ES-I3 (cell line): ENCODE results near the gene FYB1.

Experiments
- H3K36me3 ChIP-seq: 2 replicates; pipeline ENCODE4 v1.6.1; 2013; ENCODE audit warnings: mild to moderate bottlenecking, low read length, control low read depth, moderate library complexity; ENCODE audit not compliant: insufficient read depth
- H3K4me1 ChIP-seq: 2 replicates; pipeline ENCODE4 v1.6.1; 2013; ENCODE audit warnings: mild to moderate bottlenecking, control low read depth, low read length; ENCODE audit not compliant: insufficient read depth
- H3K9ac ChIP-seq: 2 replicates; pipeline ENCODE4 v1.6.1; 2013; ENCODE audit warnings: low read depth, mild to moderate bottlenecking, low read length, moderate library complexity
- H3K9me3 ChIP-seq: 2 replicates; pipeline ENCODE4 v1.6.1; 2013; ENCODE audit warnings: mild to moderate bottlenecking, low read length, moderate library complexity; ENCODE audit not compliant: control insufficient read depth, insufficient read depth

FYB1 gene

GRCh38 chr5:39205550-39205949 is 13.8 kb downstream of the FYB1 start:
- H3K9me3 ChIP-seq = no peaks in the 10 kb centered on the region
- H3K9ac ChIP-seq = no peak overlapping the region
- H3K36me3 ChIP-seq = no peaks in the 10 kb centered on the region
- H3K4me1 ChIP-seq = no peaks in the 10 kb centered on the region

- Histone ChIP-seq H3K4me1 (no peaks in the 10 kb centered on the region), H3K9me3 (no peaks in the 10 kb centered on the region), H3K9ac (no peak overlapping the region), H3K36me3 (no peaks in the 10 kb centered on the region)
Measured at GRCh38 chr5:39203951-39204350, 15.4 kb downstream of the FYB1 start.

GRCh38 chr5:39203275-39203922 is 16.0 kb downstream of the FYB1 start:
- Histone ChIP-seq H3K4me1 (no peaks in the 10 kb centered on the region), H3K9me3 (no peaks in the 10 kb centered on the region), H3K9ac (no peak overlapping the region), H3K36me3 (no peaks in the 10 kb centered on the region)

GRCh38 chr5:39202597-39203274 is 16.6 kb downstream of the FYB1 start:
- H3K9me3 ChIP-seq = no peaks in the 10 kb centered on the region
- H3K4me1 ChIP-seq = no peaks in the 10 kb centered on the region
- H3K9ac ChIP-seq = no peak overlapping the region
- H3K36me3 ChIP-seq = no peaks in the 10 kb centered on the region

- Histone ChIP-seq H3K36me3 (no peaks in the 10 kb centered on the region), H3K4me1 (no peaks in the 10 kb centered on the region), H3K9me3 (no peaks in the 10 kb centered on the region), H3K9ac (no peak overlapping the region)
Measured at GRCh38 chr5:39201781-39202596, 17.4 kb downstream of the FYB1 start.

- Histone ChIP-seq H3K9me3 (no peaks in the 10 kb centered on the region), H3K4me1 (no peaks in the 10 kb centered on the region), H3K9ac (no peak overlapping the region), H3K36me3 (no peaks in the 10 kb centered on the region)
Measured at GRCh38 chr5:39201160-39201780, 18.1 kb downstream of the FYB1 start.

- Histone ChIP-seq H3K9ac (no peak overlapping the region), H3K36me3 (no peaks in the 10 kb centered on the region), H3K9me3 (no peaks in the 10 kb centered on the region), H3K4me1 (no peaks in the 10 kb centered on the region)
Measured at GRCh38 chr5:39200081-39200480, 19.3 kb downstream of the FYB1 start.

- Histone ChIP-seq H3K4me1 (no peaks in the 10 kb centered on the region), H3K9me3 (no peaks in the 10 kb centered on the region), H3K9ac (no peak overlapping the region), H3K36me3 (no peaks in the 10 kb centered on the region)
Measured at GRCh38 chr5:39199335-39199734, 20.0 kb downstream of the FYB1 start.

GRCh38 chr5:39198127-39198526 is 21.2 kb downstream of the FYB1 start:
- H3K4me1 ChIP-seq = no peaks in the 10 kb centered on the region
- no peaks in the 10 kb centered on the region for H3K36me3 ChIP-seq
- no peaks in the 10 kb centered on the region for H3K9me3 ChIP-seq
- H3K9ac ChIP-seq = no peak overlapping the region

GRCh38 chr5:39197556-39197955 is 21.8 kb downstream of the FYB1 start:
- Histone ChIP-seq H3K36me3 (no peaks in the 10 kb centered on the region), H3K9ac (no peak overlapping the region), H3K9me3 (no peaks in the 10 kb centered on the region), H3K4me1 (no peaks in the 10 kb centered on the region)

- H3K36me3 ChIP-seq = no peaks in the 10 kb centered on the region
- H3K4me1 ChIP-seq = no peaks in the 10 kb centered on the region
- H3K9ac ChIP-seq = no peak overlapping the region
- H3K9me3 ChIP-seq = no peaks in the 10 kb centered on the region
Measured at GRCh38 chr5:39195198-39195826, 24.1 kb downstream of the FYB1 start.

GRCh38 chr5:39194466-39195136 is 24.8 kb downstream of the FYB1 start:
- H3K36me3 ChIP-seq = no peaks in the 10 kb centered on the region
- H3K9ac ChIP-seq = no peak overlapping the region

GRCh38 chr5:39193553-39194465 is 25.6 kb downstream of the FYB1 start:
- Histone ChIP-seq H3K9ac (no peak overlapping the region), H3K4me1 (no peaks in the 10 kb centered on the region), H3K9me3 (no peaks in the 10 kb centered on the region), H3K36me3 (no peaks in the 10 kb centered on the region)

More at GRCh38 chr5:39194466-39195136, 24.8 kb downstream of the FYB1 start:
- H3K9me3 ChIP-seq = no peaks in the 10 kb centered on the region
- H3K4me1 ChIP-seq = no peaks in the 10 kb centered on the region
